Measurements from ENCODE around the gene TM6SF1. TPM values are rescaled to one million over a fixed set of nuclear protein-coding genes. Genes with fewer than 3 reads are reported as not detected.
"Not testable (repeated sequence)": the region's sequence is repeated elsewhere in the genome, so short reads cannot be mapped to it uniquely, and the experiment has no call there.

Gene TM6SF1
- total RNA-seq, 2 experiments from 2014 or later, result not detected

GRCh38 chr15:83132861-83133523 lies 25.5 kb downstream of the TM6SF1 start:
- POLR2A ChIA-PET, result interaction anchor here (0.7 kb wide), 1 partner anchor 1085 kb away, joined by 3 read pairs; no protein-coding TSS in a partner anchor
- Histone ChIP-seq H3K9me3 (ENCODE audit: control insufficient read depth in 1 of 2, insufficient read depth in 1 of 2, low read length in 2 of 2) (no peaks in the 10 kb centered on the region), H3K4me3 (ENCODE audit: low read length) (no peak overlapping the region), H3K4me1 (ENCODE audit: insufficient read depth, low read length) (no peaks in the 10 kb centered on the region), H3K36me3 (ENCODE audit: insufficient read depth, low read length) (no peaks in the 10 kb centered on the region), H3K27me3 (ENCODE audit: control insufficient read depth in 1 of 2, insufficient read depth in 2 of 2, low read length in 2 of 2) (no peaks in the 10 kb centered on the region), H3K27ac (ENCODE audit: low read depth in 1 of 2, low read length in 2 of 2) (no peak overlapping the region)
- no peak for TF ChIP-seq CTCF (IDR thresholded peaks at IDR 0.05)
- no peaks in the 10 kb centered on the region for H3K36me3 Mint-ChIP-seq (ENCODE audit: low read depth)
- H3K9me3 Mint-ChIP-seq, result no peaks in the 10 kb centered on the region
- no peak overlapping the region for H3K27ac Mint-ChIP-seq
- no peak overlapping the region for H3K4me3 Mint-ChIP-seq
- no peaks in the 10 kb centered on the region for H3K27me3 Mint-ChIP-seq
- ATAC-seq (ENCODE audit: poor library complexity) (no peak), DNase-seq (no peak)
- intact Hi-C loops (cut with DNase I, micrococcal nuclease), result no loop called here
- CTCF ChIA-PET, result no interaction called here
- no peaks in the 10 kb centered on the region for H3K4me1 Mint-ChIP-seq (ENCODE audit: low read depth)

GRCh38 chr15:83142151-83142550 lies 34.7 kb downstream of the TM6SF1 start:
- H3K27me3 Mint-ChIP-seq; H3K4me1 Mint-ChIP-seq (ENCODE audit: low read depth); H3K4me3 Mint-ChIP-seq; H3K36me3 Mint-ChIP-seq (ENCODE audit: low read depth); H3K9me3 ChIP-seq (ENCODE audit: control insufficient read depth in 1 of 2, insufficient read depth in 1 of 2, low read length in 2 of 2); H3K4me3 ChIP-seq (ENCODE audit: low read length); H3K27ac ChIP-seq (ENCODE audit: low read depth in 1 of 2, low read length in 2 of 2); CTCF ChIA-PET; H3K27ac Mint-ChIP-seq; DNase-seq; H3K27me3 ChIP-seq (ENCODE audit: control insufficient read depth in 1 of 2, insufficient read depth in 2 of 2, low read length in 2 of 2); intact Hi-C loops (cut with DNase I, micrococcal nuclease); POLR2A ChIA-PET; H3K9me3 Mint-ChIP-seq; H3K4me1 ChIP-seq (ENCODE audit: insufficient read depth, low read length); ATAC-seq (ENCODE audit: poor library complexity); H3K36me3 ChIP-seq (ENCODE audit: insufficient read depth, low read length): not testable (repeated sequence)

GRCh38 chr15:83144771-83145170 lies 37.3 kb downstream of the TM6SF1 start:
- TF ChIP-seq CTCF (IDR thresholded peaks at IDR 0.05), result no peak
- ChIA-PET CTCF (no interaction called here), POLR2A (no interaction called here)
- H3K4me1 ChIP-seq (ENCODE audit: insufficient read depth, low read length), result no peaks in the 10 kb centered on the region
- H3K27me3 ChIP-seq (ENCODE audit: control insufficient read depth in 1 of 2, insufficient read depth in 2 of 2, low read length in 2 of 2), result no peaks in the 10 kb centered on the region
- H3K27ac Mint-ChIP-seq, result no peak overlapping the region
- H3K36me3 ChIP-seq (ENCODE audit: insufficient read depth, low read length), result no peaks in the 10 kb centered on the region
- no peak overlapping the region for H3K4me3 Mint-ChIP-seq
- ATAC-seq (ENCODE audit: poor library complexity), result no peak
- DNase-seq, result no peak
- H3K9me3 Mint-ChIP-seq, result no peaks in the 10 kb centered on the region
- no peaks in the 10 kb centered on the region for H3K9me3 ChIP-seq (ENCODE audit: control insufficient read depth in 1 of 2, insufficient read depth in 1 of 2, low read length in 2 of 2)
- intact Hi-C loops (cut with DNase I, micrococcal nuclease), result no loop called here
- H3K4me3 ChIP-seq (ENCODE audit: low read length), result no peak overlapping the region
- H3K36me3 Mint-ChIP-seq (ENCODE audit: low read depth), result no peaks in the 10 kb centered on the region
- no peak overlapping the region for H3K27ac ChIP-seq (ENCODE audit: low read depth in 1 of 2, low read length in 2 of 2)
- H3K4me1 Mint-ChIP-seq (ENCODE audit: low read depth), result no peaks in the 10 kb centered on the region
- H3K27me3 Mint-ChIP-seq, result no peaks in the 10 kb centered on the region

GRCh38 chr15:83153288-83153687 lies 45.8 kb downstream of the TM6SF1 start:
- H3K36me3 Mint-ChIP-seq (ENCODE audit: low read depth), result no peaks in the 10 kb centered on the region

More at GRCh38 chr15:83153288-83153687, 45.8 kb downstream of the TM6SF1 start:
- H3K27ac ChIP-seq (ENCODE audit: low read depth in 1 of 2, low read length in 2 of 2), result no peak overlapping the region
- Mint-ChIP-seq H3K4me1 (ENCODE audit: low read depth) (no peaks in the 10 kb centered on the region), H3K27me3 (no peaks in the 10 kb centered on the region), H3K4me3 (no peak overlapping the region), H3K9me3 (no peaks in the 10 kb centered on the region), H3K27ac (no peak overlapping the region)
- no peak for ATAC-seq (ENCODE audit: poor library complexity)
- no peaks in the 10 kb centered on the region for H3K27me3 ChIP-seq (ENCODE audit: control insufficient read depth in 1 of 2, insufficient read depth in 2 of 2, low read length in 2 of 2)
- H3K4me3 ChIP-seq (ENCODE audit: low read length), result no peak overlapping the region
- DNase-seq, result no peak
- intact Hi-C loops (cut with DNase I, micrococcal nuclease), result no loop called here
- no peaks in the 10 kb centered on the region for H3K4me1 ChIP-seq (ENCODE audit: insufficient read depth, low read length)
- H3K36me3 ChIP-seq (ENCODE audit: insufficient read depth, low read length), result no peaks in the 10 kb centered on the region
- TF ChIP-seq CTCF (IDR thresholded peaks at IDR 0.05), result no peak
- ChIA-PET POLR2A (no interaction called here), CTCF (no interaction called here)
- no peaks in the 10 kb centered on the region for H3K9me3 ChIP-seq (ENCODE audit: control insufficient read depth in 1 of 2, insufficient read depth in 1 of 2, low read length in 2 of 2)

Data from CD4-positive, alpha-beta T cell (primary cell).